ENCODE results near the gene DDX17.

Gene DDX17

GRCh38 chr22:38448945-38449745, 57.0 kb downstream of the DDX17 start:
- no peak for DNase-seq

GRCh38 chr22:38446018-38446601, 60.0 kb downstream of the DDX17 start:
- DNase-seq = no peak

GRCh38 chr22:38444783-38445182, 61.3 kb downstream of the DDX17 start:
- no peak for DNase-seq

- no peak for DNase-seq
Measured at GRCh38 chr22:38443628-38444521, 62.2 kb downstream of the DDX17 start.

- no peak for DNase-seq
Measured at GRCh38 chr22:38442967-38443627, 63.0 kb downstream of the DDX17 start.

- no peak for DNase-seq
Measured at GRCh38 chr22:38441620-38442287, 64.4 kb downstream of the DDX17 start.

GRCh38 chr22:38440747-38441350, 65.3 kb downstream of the DDX17 start:
- no peak for DNase-seq

GRCh38 chr22:38437416-38437815, 68.7 kb downstream of the DDX17 start:
- no peak for DNase-seq

GRCh38 chr22:38436629-38437395, 69.3 kb downstream of the DDX17 start:
- no peak for DNase-seq

GRCh38 chr22:38435965-38436364, 70.1 kb downstream of the DDX17 start:
- no peak for DNase-seq

GRCh38 chr22:38435010-38435409, 71.1 kb downstream of the DDX17 start:
- DNase-seq = no peak

- DNase-seq = no peak
Measured at GRCh38 chr22:38433871-38434270, 72.2 kb downstream of the DDX17 start.
